Mesenchymal stem cell (in vitro differentiated cells and primary cell): ENCODE data around the gene SH3GL2.
A peak's percentile ranks its signal among the peaks of the same experiment; 100 is the strongest.

Experiments used
- DNase-seq: peaks from one replicate; pipeline ENCODE4 v3.0.0-alpha.2; 2013
- H2AFZ ChIP-seq: one replicate; pipeline ENCODE4 v1.6.1; 2013; ENCODE audit warnings: low read depth, mild to moderate bottlenecking, control low read depth, inconsistent platforms, low read length, moderate library complexity
- H2AK5ac ChIP-seq: 2 replicates; pipeline ENCODE4 v1.6.1; 2013; ENCODE audit warnings: low read length, moderate library complexity, mild to moderate bottlenecking, inconsistent platforms; ENCODE audit not compliant: severe bottlenecking
- H2BK120ac ChIP-seq: one replicate; pipeline ENCODE4 v1.6.1; 2013; ENCODE audit warnings: low read depth, mild to moderate bottlenecking, inconsistent platforms, low read length, moderate library complexity
- H2BK12ac ChIP-seq, 2 experiments: one replicate each; pipeline ENCODE4 v1.6.1; 2013; ENCODE audit warnings: inconsistent platforms in 2 of 2, low read length in 2 of 2, mild to moderate bottlenecking in 2 of 2, moderate library complexity in 2 of 2, control low read depth in 1 of 2
- H2BK15ac ChIP-seq: one replicate; pipeline ENCODE4 v1.6.1; 2013; ENCODE audit warnings: mild to moderate bottlenecking, low read depth, inconsistent platforms; ENCODE audit not compliant: poor library complexity, severe bottlenecking
- H2BK5ac ChIP-seq: 2 replicates; pipeline ENCODE4 v1.6.1; 2013; ENCODE audit warnings: low read depth, mild to moderate bottlenecking, low read length, control low read depth, inconsistent platforms; ENCODE audit not compliant: poor library complexity, severe bottlenecking
- H3K14ac ChIP-seq, 2 experiments: one replicate each; pipeline ENCODE4 v1.6.1; 2013; ENCODE audit warnings: inconsistent platforms in 2 of 2, low read length in 2 of 2, control low read depth in 1 of 2, mild to moderate bottlenecking in 1 of 2, moderate library complexity in 1 of 2
- H3K18ac ChIP-seq, 2 experiments: one replicate each; pipeline ENCODE4 v1.6.1; 2013; ENCODE audit warnings: inconsistent platforms in 2 of 2, low read length in 2 of 2, control low read depth in 1 of 2, low read depth in 1 of 2, mild to moderate bottlenecking in 1 of 2
- H3K23ac ChIP-seq, 2 experiments: one replicate each; pipeline ENCODE4 v1.6.1; 2013; ENCODE audit warnings: inconsistent platforms in 2 of 2, low read length in 2 of 2, mild to moderate bottlenecking in 2 of 2, moderate library complexity in 2 of 2, control low read depth in 1 of 2
- H3K27ac ChIP-seq: 2 replicates; pipeline ENCODE4 v1.5.1; 2013; ENCODE audit warnings: mild to moderate bottlenecking, moderate library complexity, low read length, control low read depth, inconsistent platforms; ENCODE audit not compliant: poor library complexity, severe bottlenecking
- H3K27me3 ChIP-seq, 2 experiments: 2 replicates each; pipeline versions ENCODE4 v1.6.1 to v1.7.0; 2013; ENCODE audit warnings: low read length in 2 of 2, mild to moderate bottlenecking in 2 of 2, moderate library complexity in 2 of 2, control low read depth in 1 of 2, inconsistent platforms in 1 of 2; ENCODE audit not compliant: control insufficient read depth in 1 of 2, insufficient read depth in 1 of 2
- H3K36me3 ChIP-seq, 2 experiments: 2 replicates each; pipeline versions ENCODE4 v1.6.1 to v1.7.0; 2013; ENCODE audit warnings: low read length in 2 of 2, control low read depth in 1 of 2, inconsistent platforms in 1 of 2, low read depth in 1 of 2, mild to moderate bottlenecking in 1 of 2; ENCODE audit not compliant: insufficient read depth in 2 of 2, control insufficient read depth in 1 of 2
- H3K4ac ChIP-seq, 2 experiments: one replicate each; pipeline ENCODE4 v1.6.1; 2013; ENCODE audit warnings: inconsistent platforms in 2 of 2, low read length in 2 of 2, mild to moderate bottlenecking in 2 of 2, moderate library complexity in 2 of 2, control low read depth in 1 of 2, low read depth in 1 of 2
- H3K4me1 ChIP-seq: 2 replicates; pipeline ENCODE4 v1.6.1; 2013; ENCODE audit warnings: low read depth, low read length, control low read depth; ENCODE audit not compliant: control insufficient read depth, insufficient read depth
- H3K4me2 ChIP-seq: 2 replicates; pipeline ENCODE4 v1.6.1; 2013; ENCODE audit warnings: low read length, mild to moderate bottlenecking, inconsistent platforms; ENCODE audit not compliant: poor library complexity, severe bottlenecking
- H3K4me3 ChIP-seq, 2 experiments: 2 replicates each; pipeline versions ENCODE4 v1.5.1 to v1.7.0; 2013; ENCODE audit warnings: low read length in 2 of 2, mild to moderate bottlenecking in 2 of 2, control low read depth in 1 of 2, low read depth in 1 of 2; ENCODE audit not compliant: insufficient read depth in 1 of 2
- H3K79me1 ChIP-seq: replicated peaks from 2 replicates; pipeline ENCODE4 v1.6.1; 2013; ENCODE audit warnings: mild to moderate bottlenecking, control low read depth, low read length, inconsistent platforms; ENCODE audit not compliant: poor library complexity, severe bottlenecking
- H3K9ac ChIP-seq: 2 replicates; pipeline ENCODE4 v1.7.0; 2013; ENCODE audit warnings: mild to moderate bottlenecking, low read length, moderate library complexity
- H3K9me3 ChIP-seq: 2 replicates; pipeline ENCODE4 v1.7.0; 2013; ENCODE audit warnings: mild to moderate bottlenecking, low read length; ENCODE audit not compliant: control insufficient read depth
- H4K8ac ChIP-seq: one replicate; pipeline ENCODE4 v1.6.1; 2013; ENCODE audit warnings: inconsistent platforms, mild to moderate bottlenecking, low read length, moderate library complexity
- H4K91ac ChIP-seq: one replicate; pipeline ENCODE4 v1.6.1; 2013; ENCODE audit warnings: mild to moderate bottlenecking, low read length, inconsistent platforms
- WGBS: methylation state at CpG from one replicate; pipeline ENCODE4 v1.1.7; 2013; ENCODE audit warnings: mixed read lengths; 5-methylcytosine and 5-hydroxymethylcytosine counted together

SH3GL2 gene

DNA sequence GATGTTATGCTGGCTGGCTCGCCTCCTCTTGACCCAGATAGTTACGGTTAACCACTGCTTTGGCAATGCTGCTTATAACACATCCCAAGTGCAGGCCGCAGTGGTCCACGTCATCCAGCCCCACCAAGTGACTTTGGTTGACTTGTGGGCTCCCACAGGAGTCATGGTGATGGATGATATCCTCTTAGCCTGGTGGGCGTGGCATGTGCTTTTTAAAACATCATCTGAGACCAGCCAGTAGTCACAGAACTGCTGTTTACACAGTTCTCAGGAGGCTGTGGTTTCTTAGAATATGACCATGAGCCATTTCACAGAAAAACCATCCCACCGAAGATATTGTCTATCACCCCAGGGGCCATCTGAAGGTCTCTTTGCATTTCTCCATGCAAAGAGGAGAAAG is 216.9 kb downstream of the SH3GL2 start:
- no peak overlapping the region for H3K27ac ChIP-seq
- H3K4me3 ChIP-seq, result no peak overlapping the region
- no peak overlapping the region for H2AK5ac ChIP-seq
- no peak overlapping the region for H3K18ac ChIP-seq
- no peak overlapping the region for H4K8ac ChIP-seq
- H3K4me2 ChIP-seq, result no peak overlapping the region
- H3K9me3 ChIP-seq, result no peaks in the 10 kb centered on the region
- DNase-seq, result peak; percentile 1
- H3K79me1 ChIP-seq, result no peaks in the 10 kb centered on the region
- H3K9ac ChIP-seq, result no peak overlapping the region
- H3K14ac ChIP-seq, result no peak overlapping the region
- no peak overlapping the region for H2BK5ac ChIP-seq
- H3K27me3 ChIP-seq, result peaks cover 21 to 22% of the 10 kb centered on the region in 2 experiments
- H3K23ac ChIP-seq, result no peak overlapping the region
- no peak overlapping the region for H2BK120ac ChIP-seq
- no peak overlapping the region for H2BK15ac ChIP-seq
- 68% methylated on average over 6 of the region's 6 CpGs for WGBS
- no peaks in the 10 kb centered on the region for H3K36me3 ChIP-seq
- H3K4ac ChIP-seq, result no peak overlapping the region
- no peak overlapping the region for H2BK12ac ChIP-seq
- no peak overlapping the region for H2AFZ ChIP-seq
- no peak overlapping the region for H4K91ac ChIP-seq
- H3K4me1 ChIP-seq, result no peaks in the 10 kb centered on the region

GRCh38 chr9:17799369-17799768 is 220.5 kb downstream of the SH3GL2 start:
- H3K9ac ChIP-seq, result peak overlapping the region; percentile 76
- H3K4me1 ChIP-seq, result no peaks in the 10 kb centered on the region
- H3K27me3 ChIP-seq, result peaks cover 10 to 28% of the 10 kb centered on the region in 2 experiments
- no peak overlapping the region for H2BK5ac ChIP-seq
- no peak overlapping the region for H2BK120ac ChIP-seq
- 93% methylated on average over 2 of the region's 2 CpGs for WGBS
- H3K23ac ChIP-seq, result no peak overlapping the region
- no peaks in the 10 kb centered on the region for H3K79me1 ChIP-seq
- H4K8ac ChIP-seq, result no peak overlapping the region
- H3K14ac ChIP-seq, result no peak overlapping the region
- H3K36me3 ChIP-seq, result no peaks in the 10 kb centered on the region
- H3K18ac ChIP-seq, result no peak overlapping the region
- H3K4me3 ChIP-seq, result no peak overlapping the region
- H3K4me2 ChIP-seq, result no peak overlapping the region
- DNase-seq, result peak; percentile 3
- no peak overlapping the region for H2BK15ac ChIP-seq
- no peak overlapping the region for H3K4ac ChIP-seq
- no peak overlapping the region for H2AK5ac ChIP-seq
- no peaks in the 10 kb centered on the region for H3K9me3 ChIP-seq
- no peak overlapping the region for H2AFZ ChIP-seq
- no peak overlapping the region for H3K27ac ChIP-seq
- no peak overlapping the region for H2BK12ac ChIP-seq
- H4K91ac ChIP-seq, result no peak overlapping the region

DNA sequence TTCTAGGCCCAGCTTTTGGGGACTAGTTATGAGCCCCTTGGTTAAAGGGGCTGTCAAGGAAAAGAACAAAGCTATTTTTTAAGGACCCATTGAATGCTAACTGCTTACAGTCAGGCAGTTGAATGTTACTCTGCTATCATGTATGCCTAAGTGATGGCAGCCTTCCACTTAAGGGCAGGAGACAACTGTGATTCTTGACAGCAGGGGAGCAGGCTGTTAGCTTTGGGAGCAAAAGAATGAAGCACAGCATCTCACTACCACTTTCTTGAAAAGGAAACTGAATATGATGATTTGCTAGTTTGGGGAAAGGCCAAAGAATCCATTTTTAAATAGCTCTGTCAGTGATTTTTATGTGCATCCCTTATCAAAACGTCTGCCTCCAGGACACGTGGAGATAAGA is 221.6 kb downstream of the SH3GL2 start:
- H2BK15ac ChIP-seq, result no peak overlapping the region
- no peak overlapping the region for H2BK5ac ChIP-seq
- no peaks in the 10 kb centered on the region for H3K79me1 ChIP-seq
- 0% methylated on average over 1 of the region's 2 CpGs for WGBS
- H3K4ac ChIP-seq, result no peak overlapping the region
- no peaks in the 10 kb centered on the region for H3K4me1 ChIP-seq
- H4K91ac ChIP-seq, result no peak overlapping the region
- no peak overlapping the region for H4K8ac ChIP-seq
- H3K23ac ChIP-seq, result no peak overlapping the region
- no peak overlapping the region for H3K18ac ChIP-seq
- no peak overlapping the region for H2BK12ac ChIP-seq
- no peak overlapping the region for H2AK5ac ChIP-seq
- H3K36me3 ChIP-seq, result no peaks in the 10 kb centered on the region
- H3K4me2 ChIP-seq, result no peak overlapping the region
- H2BK120ac ChIP-seq, result no peak overlapping the region
- no peak overlapping the region for H3K4me3 ChIP-seq
- H3K14ac ChIP-seq, result no peak overlapping the region
- H3K27ac ChIP-seq, result no peak overlapping the region
- no peak for DNase-seq
- H3K27me3 ChIP-seq, result peaks cover 12 to 25% of the 10 kb centered on the region in 2 experiments
- no peaks in the 10 kb centered on the region for H3K9me3 ChIP-seq
- H2AFZ ChIP-seq, result no peak overlapping the region
- peak overlapping the region; percentile 76 for H3K9ac ChIP-seq

DNA sequence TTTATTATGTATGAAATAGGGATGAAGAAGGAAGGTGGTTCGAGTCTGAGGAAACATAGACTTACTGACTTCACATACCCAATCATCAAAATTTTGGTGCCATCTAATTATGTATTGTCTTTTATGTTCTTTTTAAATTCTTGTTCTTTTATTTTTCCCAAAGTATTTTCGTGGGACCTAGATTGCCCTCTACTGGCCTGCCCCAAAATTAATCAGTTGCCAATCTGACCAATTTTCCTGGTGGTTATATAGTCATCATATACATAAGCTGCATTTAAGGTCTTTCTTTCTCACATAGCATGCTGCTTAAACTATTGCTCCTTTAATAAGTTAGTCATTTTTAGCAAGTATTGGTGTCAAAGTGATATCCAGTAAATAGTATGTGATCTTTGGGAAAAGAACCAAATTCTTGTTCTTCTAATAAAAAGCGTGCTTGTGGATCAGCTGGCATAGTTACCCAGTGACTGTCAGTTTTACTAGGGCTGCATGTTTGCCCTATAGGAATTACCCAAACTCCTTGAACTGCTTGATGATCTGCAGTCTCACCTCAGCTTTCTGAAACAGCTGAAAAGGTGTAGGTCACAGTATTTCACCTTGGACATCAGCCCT is 223.5 kb downstream of the SH3GL2 start:
- Histone ChIP-seq H4K8ac (no peak overlapping the region), H3K18ac (no peak overlapping the region), H2BK5ac (no peak overlapping the region), H3K4me1 (no peaks in the 10 kb centered on the region), H3K27ac (no peak overlapping the region), H3K9me3 (no peaks in the 10 kb centered on the region), H3K79me1 (no peaks in the 10 kb centered on the region), H3K14ac (no peak overlapping the region), H3K4me3 (no peak overlapping the region), H2AK5ac (no peak overlapping the region), H4K91ac (no peak overlapping the region), H3K4ac (no peak overlapping the region), H2AFZ (no peak overlapping the region), H3K9ac (no peak overlapping the region), H2BK12ac (no peak overlapping the region), H3K23ac (no peak overlapping the region), H3K4me2 (no peak overlapping the region), H3K36me3 (no peaks in the 10 kb centered on the region), H2BK15ac (no peak overlapping the region), H3K27me3 (peaks cover 22 to 24% of the 10 kb centered on the region in 2 experiments), H2BK120ac (no peak overlapping the region)
- 48% methylated on average over 2 of the region's 3 CpGs for WGBS
- DNase-seq, result peak; percentile 6
